ENCODE results near the gene PLA2G7.

DNA sequence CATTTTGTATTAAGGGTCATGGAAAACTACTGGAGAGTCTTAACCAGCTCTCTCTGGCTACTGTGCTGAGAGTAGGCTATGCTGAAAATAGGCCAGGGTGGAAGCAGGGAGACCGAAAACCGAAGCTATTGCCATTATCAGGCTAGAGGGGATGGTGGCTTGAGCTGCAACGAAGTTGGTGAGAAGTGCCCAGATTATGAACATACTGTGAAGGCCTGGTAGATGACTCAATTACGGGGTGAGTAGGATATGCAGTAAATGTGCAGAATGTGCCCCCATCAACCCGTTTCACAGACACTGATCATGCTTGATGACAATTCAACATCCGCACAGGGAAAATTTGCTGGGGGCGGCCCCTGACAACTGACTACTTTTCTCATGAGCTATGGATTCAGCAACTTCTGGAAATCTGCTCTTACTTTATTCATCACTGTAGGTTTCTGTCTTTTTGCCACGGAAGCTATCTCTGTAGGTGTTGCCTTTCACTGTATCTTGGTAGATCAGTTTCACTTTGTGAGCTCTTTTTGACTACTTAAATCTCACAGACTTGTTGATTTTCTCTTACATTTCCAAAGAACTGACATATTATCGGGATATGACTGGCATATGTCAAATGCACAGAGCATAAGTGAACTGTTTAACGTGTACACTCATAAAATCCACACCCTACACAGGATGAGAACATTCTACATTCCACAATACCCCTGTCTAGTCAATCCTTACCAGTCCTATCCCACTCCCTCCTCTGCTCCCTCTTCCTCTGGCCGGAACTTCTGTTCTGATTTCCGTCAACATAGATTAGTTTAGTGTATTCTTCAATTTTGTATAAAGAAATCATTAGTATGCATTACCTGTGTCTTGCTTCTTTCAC is 42.5 kb upstream of the PLA2G7 start:
- TF ChIP-seq, protein P1, sequence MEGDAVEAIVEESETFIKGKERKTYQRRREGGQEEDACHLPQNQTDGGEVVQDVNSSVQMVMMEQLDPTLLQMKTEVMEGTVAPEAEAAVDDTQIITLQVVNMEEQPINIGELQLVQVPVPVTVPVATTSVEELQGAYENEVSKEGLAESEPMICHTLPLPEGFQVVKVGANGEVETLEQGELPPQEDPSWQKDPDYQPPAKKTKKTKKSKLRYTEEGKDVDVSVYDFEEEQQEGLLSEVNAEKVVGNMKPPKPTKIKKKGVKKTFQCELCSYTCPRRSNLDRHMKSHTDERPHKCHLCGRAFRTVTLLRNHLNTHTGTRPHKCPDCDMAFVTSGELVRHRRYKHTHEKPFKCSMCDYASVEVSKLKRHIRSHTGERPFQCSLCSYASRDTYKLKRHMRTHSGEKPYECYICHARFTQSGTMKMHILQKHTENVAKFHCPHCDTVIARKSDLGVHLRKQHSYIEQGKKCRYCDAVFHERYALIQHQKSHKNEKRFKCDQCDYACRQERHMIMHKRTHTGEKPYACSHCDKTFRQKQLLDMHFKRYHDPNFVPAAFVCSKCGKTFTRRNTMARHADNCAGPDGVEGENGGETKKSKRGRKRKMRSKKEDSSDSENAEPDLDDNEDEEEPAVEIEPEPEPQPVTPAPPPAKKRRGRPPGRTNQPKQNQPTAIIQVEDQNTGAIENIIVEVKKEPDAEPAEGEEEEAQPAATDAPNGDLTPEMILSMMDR (IDR thresholded peaks at IDR 0.05): no peak
- TF ChIP-seq POLR2AphosphoS5 (IDR thresholded peaks at IDR 0.05) (no peak), POLR2A (IDR thresholded peaks at IDR 0.05) (no peak)
